Central memory CD4-positive, alpha-beta T cell (primary cell): Measurements from ENCODE around the gene PRAMEF6.
"Not testable (repeated sequence)": the region's sequence is repeated elsewhere in the genome, so short reads cannot be mapped to it uniquely, and the experiment has no call there.

Experiments
- DNase-seq: peaks from one replicate; pipeline ENCODE4 v3.0.0; 2022
- total RNA-seq, 3 experiments: gene quantifications; one replicate each; lab custom pipeline; 2026; lab: John Stamatoyannopoulos, UW

Gene PRAMEF6
- total RNA-seq: 0 reads per million in 3 experiments

DNA sequence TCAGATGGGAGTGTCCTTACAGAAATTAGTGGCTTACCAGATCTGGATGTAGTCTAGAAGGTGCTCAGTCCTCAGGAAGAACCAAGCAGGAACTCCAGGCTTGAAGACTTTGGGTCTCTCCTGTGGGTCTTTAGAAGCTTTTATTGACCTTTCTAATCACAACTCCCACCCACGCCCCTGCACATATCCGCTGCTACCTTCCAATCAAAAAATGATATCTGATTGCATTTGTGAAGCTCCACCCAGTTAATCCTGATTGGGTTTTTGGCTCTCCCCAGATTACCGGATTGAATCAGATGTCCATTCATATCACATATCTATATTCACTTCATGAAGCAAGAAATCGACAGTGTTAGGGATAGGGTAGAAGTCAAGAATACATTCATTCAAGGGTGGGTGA is at the start of gene PRAMEF6:
Gene PRAMEF6 (minus strand): TSS at position 101 of the 400 bp plus-strand sequence. CDS start 5,062 bp downstream, outside the sequence.
- DNase-seq: not testable (repeated sequence)

DNA sequence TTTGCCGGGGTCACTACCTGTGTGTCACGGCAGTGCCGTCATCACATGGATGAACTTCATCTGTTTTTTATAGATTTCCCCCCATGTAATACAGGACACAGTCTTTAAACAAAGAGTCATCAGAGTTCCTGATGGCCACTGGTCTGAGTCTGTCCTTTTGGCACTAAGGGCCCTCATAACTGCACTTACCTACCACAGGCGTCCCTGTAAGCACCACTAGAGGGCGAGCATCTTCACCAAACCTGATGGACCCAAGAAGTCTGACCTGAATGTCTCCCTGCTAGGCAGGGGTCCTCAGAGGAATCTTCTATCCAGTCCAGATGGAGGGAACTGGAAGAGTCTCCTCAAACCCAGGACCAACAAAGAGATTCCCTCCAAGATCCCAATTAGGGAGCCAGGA is 23.0 kb downstream of the PRAMEF6 start:
- DNase-seq: not testable (repeated sequence)

GRCh38 chr1:12921749-12922148 is 25.6 kb downstream of the PRAMEF6 start:
- DNase-seq: not testable (repeated sequence)

DNA sequence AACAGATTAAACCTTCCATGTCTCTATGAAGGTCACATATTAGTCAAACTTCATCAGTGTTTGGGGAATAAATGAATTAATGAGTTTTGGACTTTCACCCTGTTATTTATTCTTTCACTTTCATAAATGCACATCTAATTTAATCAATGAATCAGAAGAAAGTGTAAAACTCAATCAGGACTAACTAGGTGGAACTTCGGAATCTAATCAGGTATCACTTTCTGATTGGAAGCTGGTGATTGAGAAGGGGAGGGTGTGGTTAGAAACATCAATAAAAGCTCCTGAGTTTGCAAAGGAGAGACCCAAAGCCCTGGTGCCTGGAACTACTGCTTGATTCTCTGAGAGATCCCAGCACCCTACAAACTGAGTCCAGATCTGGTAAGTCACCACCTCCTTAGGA is 31.1 kb downstream of the PRAMEF6 start, which contains the start of gene PRAMEF7:
Gene PRAMEF7 (plus strand): TSS at position 301 of the 400 bp plus-strand sequence. CDS start 1,083 bp downstream, outside the sequence.
- not testable (repeated sequence) for DNase-seq

DNA sequence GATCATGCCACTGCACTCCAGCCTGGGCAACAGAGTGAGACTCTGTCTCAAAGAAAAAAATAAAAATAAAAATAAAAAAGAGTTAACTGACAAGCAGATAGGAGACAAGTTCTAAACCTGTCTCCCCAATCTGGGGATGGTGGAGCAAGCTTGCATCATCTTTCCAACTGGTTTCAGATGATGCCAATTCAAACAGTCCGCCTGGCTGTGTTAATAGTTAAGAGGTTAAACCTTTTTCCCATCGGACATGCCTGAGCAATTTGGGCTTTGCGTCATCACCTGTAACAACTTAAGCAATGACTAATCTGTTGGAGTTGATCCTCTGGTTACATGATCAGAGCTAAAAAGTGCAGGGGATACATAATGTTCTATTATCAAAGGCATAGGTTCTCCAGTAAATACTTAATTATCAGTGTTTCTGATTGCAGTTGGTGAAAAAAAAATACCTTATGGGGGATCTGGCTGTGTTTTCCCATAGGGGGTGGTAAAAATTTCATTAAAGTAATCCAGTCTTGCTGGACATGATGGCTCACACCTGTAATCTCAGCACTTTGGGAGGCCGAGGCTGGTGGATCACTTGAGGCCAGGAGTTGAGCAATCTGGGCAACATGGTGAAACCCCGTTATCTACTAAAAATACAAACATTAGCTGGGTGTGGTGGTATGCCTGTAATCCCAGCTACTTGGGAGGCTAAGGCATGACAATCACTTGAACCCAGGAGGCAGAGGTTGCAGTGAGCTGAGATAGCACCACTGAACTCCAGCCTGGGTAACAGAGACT is 43.4 kb downstream of the PRAMEF6 start:
- not testable (repeated sequence) for DNase-seq

- DNase-seq: not testable (repeated sequence)
These were observed 48.2 kb downstream of the PRAMEF6 start for GRCh38 chr1:12899186-12899585.

DNA sequence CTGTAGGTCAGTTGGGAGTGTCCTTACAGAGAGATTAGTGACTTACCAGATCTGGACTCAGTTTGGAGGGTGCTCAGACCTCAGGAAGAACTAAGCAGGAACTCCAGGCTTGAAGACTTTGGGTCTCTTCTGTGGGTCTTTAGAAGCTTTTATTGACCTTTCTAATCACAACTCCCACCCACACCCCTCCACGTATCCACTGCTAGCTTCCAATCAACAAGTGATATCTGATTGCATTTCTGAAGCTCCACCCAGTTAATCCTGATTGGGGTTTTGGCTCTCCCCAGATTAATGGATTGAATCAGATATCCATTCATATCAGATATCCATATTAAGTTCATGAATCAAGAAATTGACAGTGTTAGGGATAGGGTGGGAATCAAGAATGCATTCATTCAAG is 49.2 kb downstream of the PRAMEF6 start, which contains the start of gene PRAMEF10:
Gene PRAMEF10 (minus strand): TSS at position 101 of the 400 bp plus-strand sequence. CDS start 2,423 bp downstream, outside the sequence.
- not testable (repeated sequence) for DNase-seq
